Cerebellar cortex (tissue), 1 donor: Measurements from ENCODE around the gene EIF4E2.

ENCODE experiments used
- DNase-seq: peaks from one replicate; pipeline ENCODE4 v3.0.0-alpha.2; 2015; ENCODE audit warnings: low spot score

EIF4E2 gene

DNA sequence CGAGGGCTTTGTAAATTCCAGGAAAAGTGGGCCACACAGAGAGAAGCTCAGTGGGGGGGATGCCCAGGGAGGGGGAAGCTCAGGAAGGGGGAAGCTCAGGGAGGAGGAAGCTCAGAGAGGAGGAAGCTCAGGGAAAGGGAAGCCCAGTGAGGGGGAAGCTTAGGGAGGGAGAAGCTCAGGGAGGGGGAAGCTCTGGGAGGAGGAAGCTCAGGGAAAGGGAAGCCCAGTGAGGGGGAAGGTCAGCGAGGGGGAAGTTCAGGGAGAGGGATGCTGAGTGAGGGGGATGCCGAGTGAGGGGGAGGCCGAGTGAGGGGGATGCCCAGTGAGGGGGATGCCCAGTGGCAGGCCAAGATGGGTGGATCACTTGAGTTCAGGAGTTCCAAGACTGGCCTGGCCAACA is 11.8 kb upstream of the EIF4E2 start:
- DNase-seq, result no peak

DNA sequence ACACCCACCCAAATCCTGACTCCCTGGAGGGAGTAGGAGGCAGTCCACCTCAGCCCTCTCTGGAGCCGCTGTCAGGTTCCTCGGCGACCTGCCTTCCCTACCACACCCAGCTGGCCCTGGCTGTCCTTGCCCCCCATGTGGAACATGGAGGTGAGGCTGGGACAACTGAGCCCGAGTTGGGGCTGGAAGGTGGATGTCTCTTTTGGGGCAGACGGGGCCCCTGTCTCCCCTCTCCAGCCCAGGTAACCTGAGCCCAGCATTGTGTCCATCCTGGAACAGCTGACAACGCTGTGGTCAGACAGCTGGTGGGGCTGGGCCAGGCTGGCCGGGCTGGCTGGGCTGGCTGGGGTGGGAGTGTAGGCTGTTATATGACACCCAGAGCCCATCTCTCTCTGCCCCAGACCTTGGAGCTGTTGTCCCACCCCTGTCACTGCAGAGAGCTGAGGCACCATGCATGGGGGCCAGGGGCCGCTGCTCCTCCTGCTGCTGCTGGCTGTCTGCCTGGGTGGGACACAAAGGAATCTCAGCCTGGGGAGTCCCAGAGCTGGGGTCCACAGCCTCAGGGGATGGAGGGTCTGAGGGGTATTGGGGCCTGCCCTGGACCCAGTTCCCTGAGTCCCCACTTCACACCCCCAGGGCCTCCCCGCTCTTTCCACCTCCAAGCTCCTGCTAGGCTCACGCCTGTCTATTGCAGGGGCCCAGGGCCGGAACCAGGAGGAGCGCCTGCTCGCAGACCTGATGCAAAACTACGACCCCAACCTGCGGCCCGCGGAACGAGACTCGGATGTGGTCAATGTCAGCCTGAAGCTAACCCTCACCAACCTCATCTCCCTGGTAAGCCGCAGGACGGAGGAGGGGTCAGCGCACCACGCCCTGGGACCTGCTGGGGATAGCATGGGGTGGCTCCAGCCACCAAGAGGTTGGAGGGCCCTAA is 10.9 kb upstream of the EIF4E2 start, which contains the start of gene CHRNG:
TSS of gene CHRNG (plus strand) at position 395 of the 934 bp plus-strand sequence. CDS start at position 451, 56 bp downstream.
- no peak for DNase-seq

DNA sequence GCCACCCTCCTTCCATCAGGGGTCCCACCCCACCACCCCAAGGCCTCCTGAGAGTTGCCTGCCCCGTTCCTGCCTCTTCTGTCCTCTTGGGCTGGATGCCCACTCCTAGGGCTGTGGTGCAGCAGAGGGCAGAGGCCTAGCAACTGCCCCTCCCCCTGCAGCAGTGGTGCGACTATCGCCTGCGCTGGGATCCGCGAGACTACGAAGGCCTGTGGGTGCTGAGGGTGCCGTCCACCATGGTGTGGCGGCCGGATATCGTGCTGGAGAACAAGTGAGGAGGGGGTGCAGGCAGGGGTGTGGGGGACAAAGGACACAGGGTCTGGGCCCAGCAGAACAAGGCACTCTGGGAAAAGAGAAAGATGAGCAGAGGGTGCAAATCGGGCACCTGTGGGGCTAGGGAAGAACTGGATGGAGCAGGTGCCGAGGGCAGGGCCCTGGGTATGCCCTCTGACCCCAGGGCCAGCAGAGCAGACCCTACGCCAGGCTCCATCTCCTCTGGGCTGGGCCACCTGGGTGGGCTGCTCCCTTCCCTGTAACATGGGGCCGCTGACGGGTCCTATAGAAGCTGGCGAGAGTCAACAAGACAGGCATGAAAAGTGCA is 9.9 kb upstream of the EIF4E2 start:
- DNase-seq, result no peak

DNA sequence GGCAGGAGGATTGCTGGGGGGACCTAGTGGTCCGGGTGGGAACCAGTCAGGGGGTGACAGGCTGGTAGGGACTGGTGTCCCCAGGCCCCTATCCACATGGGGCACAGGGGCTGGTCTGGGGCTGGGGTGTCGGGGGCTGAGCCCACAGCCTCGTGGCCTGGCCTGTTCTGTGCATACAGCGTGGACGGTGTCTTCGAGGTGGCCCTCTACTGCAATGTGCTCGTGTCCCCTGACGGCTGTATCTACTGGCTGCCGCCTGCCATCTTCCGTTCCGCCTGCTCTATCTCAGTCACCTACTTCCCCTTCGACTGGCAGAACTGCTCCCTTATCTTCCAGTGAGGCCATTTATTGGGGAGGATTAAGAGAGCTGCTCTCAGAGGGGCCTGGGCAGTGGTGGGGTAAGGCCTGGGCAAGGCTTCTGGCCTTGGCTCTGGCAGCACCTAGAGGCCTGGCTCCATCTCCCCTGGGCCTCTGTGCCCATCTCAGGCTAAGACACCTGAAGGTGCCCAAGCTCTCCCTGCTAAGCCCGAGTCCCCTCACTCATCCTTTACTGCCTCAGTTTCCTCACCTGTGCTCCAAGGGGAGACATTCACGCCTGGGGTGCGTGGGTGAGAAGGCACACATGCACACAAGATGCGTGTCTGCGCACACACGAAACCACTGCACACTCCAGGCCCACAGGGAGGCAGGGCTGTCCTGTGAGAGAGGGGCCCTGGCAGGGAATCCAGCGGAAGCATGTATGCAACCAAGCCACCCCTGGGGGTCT is 9.1 kb upstream of the EIF4E2 start:
- DNase-seq, result no peak

DNA sequence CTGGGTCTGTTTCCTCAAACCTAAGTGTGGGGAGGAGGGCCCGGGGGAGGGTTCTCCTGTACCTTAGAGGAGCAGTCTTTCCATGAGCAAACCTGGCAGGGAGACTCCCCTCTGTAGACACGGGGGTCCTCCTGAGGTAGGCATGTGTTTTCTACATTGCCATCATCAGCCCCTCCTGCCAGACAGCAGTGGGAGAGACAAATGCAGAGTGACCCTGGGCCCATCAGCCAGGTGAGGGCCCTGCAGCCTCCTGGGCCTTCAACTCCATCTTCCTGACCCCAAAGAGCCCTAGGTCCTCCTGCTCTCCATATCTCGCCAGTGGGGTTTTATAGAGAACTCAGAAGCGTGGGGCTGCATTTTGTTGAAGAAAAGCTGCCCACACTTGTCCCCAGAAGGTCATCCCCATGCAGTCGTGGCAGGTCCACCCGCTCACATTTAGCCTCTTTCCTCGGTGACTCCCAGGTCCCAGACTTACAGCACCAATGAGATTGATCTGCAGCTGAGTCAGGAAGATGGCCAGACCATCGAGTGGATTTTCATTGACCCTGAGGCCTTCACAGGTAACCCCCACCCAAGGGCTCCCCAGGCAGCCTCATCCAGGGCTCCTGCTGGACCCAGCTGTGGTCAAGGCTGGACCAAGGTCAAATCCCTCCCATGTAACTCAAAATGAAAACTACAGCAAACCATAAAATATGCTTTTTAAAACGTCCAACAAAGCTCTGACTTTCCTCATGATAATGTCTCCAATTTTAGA is 8.4 kb upstream of the EIF4E2 start:
- no peak for DNase-seq

DNA sequence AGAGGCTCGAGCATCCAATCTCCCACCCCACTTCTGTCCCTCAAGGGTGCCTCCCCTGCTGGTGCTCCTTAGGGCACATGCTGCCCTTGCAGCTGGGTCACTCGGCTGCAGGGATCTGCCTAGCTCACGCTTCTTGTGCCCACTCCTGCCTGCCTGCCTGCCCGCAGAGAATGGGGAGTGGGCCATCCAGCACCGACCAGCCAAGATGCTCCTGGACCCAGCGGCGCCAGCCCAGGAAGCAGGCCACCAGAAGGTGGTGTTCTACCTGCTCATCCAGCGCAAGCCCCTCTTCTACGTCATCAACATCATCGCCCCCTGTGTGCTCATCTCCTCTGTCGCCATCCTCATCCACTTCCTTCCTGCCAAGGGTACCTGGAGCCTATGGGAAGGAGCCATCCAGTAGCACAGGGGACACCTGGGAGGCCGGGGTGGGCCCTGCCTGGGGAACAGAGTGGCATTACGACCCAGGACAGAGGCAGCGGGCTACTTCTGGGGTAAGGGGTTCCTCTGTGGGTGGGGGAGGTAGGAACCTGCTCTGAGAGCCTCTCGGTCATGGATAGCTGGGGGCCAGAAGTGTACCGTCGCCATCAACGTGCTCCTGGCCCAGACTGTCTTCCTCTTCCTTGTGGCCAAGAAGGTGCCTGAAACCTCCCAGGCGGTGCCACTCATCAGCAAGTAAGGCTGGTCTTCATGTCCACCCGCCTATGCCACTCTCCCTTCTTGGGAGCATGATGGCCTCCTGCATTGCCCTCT is 7.6 kb upstream of the EIF4E2 start:
- DNase-seq, result no peak

DNA sequence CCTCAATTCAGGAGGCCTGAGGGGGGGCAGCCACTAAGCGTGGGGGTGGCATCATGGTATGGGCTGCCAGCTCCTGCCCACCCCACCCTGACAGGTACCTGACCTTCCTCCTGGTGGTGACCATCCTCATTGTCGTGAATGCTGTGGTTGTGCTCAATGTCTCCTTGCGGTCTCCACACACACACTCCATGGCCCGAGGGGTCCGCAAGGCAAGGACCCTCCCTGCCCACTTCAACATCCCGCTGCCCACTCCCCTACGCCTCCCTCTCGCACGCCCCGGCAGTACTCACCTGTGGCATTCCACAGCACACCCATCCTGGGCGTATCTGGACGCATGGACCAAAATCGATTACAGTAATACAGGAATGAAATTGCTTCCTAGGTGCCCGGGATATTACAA is 7.0 kb upstream of the EIF4E2 start:
- DNase-seq, result no peak

DNA sequence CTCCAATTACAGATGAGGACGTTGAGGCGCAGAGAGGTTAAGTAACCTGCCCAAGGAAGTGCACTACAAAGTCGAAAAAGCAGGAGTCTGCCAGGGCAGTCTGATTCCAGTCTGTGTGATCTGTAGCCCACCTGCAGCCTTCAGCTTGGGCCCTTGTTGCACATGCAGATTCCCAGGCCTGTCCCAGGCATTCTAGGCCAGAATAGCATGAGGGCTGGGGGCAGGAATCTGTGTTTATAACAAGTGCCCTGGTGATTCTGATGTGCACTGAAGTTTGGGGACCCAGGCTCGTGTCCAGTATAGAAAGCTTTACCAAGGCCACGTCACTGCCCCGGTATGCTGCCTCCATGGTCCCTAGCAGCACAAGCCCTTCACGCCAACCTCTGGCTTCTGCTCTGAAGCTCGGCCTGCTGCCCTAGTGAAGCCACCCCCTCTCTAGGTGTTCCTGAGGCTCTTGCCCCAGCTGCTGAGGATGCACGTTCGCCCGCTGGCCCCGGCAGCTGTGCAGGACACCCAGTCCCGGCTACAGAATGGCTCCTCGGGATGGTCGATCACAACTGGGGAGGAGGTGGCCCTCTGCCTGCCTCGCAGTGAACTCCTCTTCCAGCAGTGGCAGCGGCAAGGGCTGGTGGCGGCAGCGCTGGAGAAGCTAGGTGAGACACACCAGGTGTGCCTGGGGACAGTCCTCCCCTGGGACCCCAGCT is 6.4 kb upstream of the EIF4E2 start:
- DNase-seq, result no peak

DNA sequence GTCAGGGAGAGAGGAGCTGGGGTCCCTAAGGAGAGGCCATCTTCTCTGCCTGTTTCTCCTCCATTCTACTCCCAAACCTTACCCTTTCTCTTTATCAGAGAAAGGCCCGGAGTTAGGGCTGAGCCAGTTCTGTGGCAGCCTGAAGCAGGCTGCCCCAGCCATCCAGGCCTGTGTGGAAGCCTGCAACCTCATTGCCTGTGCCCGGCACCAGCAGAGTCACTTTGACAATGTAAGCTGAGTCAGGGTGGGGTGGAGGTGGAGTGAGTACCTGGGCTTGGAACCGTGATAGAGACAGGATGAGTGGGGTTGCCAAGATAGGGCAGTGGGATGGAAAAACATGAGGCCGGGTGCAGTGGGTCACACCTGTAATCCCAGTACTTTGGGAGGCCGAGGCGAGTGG is 5.8 kb upstream of the EIF4E2 start:
- DNase-seq, result no peak

DNA sequence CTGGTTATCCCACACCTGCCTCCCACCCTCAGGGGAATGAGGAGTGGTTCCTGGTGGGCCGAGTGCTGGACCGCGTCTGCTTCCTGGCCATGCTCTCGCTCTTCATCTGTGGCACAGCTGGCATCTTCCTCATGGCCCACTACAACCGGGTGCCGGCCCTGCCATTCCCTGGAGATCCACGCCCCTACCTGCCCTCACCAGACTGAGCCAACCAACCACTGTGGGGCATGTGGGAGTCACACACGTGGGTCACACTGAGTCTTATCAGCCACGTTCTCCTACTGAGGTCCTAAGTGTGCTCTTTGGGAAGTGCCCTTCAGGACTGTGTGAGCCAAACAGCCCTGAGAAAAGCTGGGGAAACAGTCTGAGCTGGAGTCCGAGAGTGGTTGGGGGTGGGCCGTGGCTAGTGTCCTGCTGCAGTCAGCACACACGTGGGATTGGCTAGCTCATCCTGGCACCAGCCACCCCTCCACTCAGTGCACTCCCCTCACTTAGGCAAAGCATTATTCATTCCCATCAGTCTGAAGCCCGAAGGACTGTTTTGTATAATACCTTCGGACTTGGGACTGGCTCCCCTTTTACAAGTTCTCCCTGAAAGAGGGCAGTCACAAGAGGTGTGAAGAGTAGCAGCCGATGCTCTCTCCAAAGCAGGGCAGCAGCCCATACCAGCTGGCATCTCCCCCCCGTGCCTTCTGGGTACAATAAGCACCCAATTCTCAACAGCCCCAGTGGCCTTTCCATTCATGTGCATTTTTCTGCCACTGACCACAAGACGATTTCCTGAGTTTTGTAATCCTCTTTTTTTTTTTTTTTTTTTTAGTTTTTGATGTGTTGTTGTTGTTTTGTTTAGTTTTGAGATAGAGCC is 4.7 kb upstream of the EIF4E2 start:
- no peak for DNase-seq

DNA sequence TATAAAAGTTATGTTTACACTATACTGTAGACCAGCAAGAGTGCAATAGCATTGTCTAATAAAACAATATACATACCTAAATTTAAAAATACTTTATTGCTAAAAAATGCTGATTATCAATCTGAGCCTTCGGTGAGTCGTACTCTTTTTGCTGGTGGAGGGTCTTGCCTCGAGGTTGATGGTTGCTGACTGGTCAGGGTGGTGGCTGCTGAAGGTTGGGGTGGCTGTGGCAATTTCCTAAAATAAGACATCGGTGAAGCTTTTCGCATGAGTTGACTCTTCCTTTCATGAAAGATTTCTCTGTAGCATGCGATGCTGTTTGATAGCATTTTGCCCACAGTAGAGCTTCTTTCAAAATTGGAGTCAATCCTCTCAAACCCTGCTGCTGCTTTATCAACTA is 2.5 kb upstream of the EIF4E2 start:
- no peak for DNase-seq

DNA sequence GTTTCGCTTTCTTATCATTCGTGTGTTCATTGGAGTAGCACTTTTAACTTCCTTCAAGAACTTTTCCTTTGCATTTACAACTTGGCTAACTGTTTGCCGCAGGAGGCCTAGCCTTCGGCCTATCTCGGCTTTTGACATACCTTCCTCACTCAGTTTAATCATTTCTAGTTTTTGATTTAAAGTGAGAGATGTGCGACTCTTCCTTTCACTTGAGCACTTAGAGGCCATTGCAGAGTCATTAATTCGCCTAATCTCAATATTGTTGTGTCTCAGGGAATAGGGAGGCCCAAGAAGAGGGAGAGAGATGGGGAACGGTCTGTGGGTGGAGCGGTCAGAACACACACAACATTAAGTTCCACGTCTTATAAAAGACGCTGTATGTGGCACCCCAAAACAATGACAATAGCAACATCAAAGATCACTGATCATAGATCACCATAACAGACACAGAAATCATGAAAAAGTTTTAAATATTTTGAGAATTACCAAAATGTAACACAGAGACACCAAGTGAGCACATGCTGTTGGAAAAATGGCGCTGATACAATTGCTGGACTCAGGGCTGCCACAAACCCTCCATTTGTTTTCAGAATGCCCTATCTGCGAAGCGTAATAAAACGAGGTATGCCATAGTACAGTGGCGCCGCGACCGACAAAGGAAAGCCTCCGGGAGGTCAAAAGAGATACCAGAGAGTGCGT is 685 bp upstream of the EIF4E2 start:
- no peak for DNase-seq

DNA sequence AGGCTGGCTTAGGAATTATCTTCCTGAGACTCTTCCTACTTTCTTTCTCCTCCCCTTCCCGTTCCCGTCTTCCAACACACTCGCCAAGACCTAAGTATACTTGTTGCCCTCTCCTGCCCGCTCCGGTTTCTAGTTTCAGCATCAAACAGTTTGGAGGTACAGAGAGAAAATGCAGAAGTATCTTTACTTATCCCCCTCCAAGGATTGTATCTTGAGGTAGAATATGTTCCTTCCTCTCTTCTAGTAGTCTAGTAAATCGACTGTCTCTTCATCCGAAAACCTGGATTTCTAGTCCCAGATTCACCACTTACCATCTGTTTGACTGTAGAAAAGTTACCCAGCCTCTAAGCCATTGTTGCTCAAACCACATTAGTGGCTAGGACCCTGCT is 755 bp downstream of the EIF4E2 start:
- no peak for DNase-seq

DNA sequence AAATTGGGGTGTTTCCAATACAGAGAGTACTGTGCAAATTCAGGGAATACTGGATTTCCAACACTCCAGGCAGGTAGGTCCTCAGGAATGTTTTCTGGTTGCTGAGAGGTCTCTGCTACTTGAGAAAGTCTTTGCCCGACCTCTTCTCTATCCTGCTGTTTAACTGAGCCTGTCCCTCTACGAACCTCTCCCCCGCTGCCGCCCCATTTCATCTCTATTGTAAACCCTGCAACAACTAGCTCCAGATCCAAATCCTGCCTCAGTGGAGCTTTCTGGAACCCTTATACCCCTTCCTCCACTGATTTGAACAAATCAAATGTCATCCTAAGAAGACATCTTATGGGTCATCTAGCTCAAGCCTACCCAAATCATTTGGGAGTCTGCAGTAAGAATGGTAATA is 1.3 kb downstream of the EIF4E2 start:
- no peak for DNase-seq

DNA sequence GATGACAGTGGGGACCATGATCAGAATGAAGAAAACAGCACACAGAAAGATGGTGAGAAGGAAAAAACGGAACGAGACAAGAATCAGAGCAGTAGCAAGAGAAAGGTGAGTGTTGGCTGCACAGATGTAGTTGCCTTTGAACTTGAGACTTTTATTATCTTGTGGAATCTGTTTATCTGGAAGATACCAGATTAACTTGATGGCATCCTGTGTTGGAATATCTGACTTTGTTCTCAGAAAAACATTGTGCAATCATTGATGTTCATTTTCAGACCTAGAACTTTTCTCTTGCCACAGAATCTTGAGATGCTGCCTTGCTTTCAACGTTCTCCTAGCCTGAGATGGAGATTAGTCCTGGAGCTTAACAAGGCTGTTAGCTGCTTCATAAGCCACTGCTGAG is 5.9 kb downstream of the EIF4E2 start:
- DNase-seq, result no peak

DNA sequence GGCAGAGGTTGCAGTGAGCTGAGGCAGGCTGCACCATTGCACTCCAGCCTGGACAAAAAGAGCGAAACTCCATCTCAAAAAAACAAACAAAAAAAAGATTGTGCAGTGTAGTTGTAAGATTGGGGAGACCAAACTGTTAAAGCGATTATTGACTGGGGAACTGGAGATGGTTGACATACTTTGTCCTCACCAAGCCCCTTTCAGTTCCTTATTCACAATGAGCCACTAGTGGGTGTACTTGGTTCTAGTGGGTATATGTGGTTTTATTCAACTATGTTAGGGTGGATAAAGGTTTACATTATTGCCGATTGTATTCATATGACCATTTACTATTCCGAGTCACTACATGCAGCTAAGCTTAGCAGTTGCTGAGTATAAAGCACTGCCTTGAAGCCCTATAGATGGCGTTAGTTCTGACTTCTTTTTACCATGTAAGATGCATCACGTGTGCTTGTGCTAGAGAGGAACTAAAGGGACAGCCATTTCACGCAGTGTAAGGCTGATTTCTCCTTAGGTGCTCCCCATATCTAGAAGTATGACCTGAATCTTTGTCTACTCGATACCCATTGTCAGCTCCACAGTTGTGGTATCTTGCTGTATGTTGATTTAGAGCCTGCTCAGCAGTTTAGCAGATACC is 12.1 kb downstream of the EIF4E2 start:
- no peak for DNase-seq

DNA sequence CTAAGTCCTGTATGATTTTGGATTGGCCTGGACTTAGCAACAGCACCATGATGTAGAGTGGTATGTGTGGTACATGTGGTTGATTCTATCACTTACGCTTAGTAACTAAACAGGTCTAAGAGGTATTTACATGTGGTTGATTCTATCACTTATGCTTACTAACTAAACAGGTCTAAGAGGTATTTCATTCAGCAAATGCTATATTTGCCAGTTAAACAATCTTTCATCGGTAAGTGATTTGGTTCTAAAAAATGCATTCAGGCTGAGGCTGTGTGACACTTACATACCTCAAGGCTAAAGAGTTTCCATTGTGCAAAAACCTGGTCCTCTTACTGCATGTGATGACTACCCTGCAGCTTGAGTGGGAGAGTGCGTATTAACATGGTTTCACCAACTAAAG is 13.1 kb downstream of the EIF4E2 start:
- DNase-seq, result no peak

DNA sequence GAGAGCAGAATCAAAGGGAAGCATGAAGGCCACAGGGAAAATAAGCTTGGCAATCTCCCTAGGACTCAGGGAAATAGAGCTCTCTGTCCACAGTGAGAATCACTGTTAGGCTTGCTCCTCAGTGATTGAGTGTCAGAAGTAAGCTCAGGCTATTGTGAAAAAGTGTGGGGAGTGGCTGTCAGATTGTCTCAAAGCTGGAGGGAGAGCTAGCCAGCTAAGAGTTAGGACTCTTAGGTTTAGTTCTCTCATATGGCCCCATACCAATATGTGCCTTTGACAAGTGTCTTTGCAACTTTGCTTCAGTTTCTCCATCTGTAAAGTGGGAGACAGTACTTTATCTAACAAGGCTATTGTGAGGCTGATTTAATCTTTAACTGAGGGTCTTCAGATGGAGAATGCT is 17.2 kb downstream of the EIF4E2 start:
- no peak for DNase-seq

DNA sequence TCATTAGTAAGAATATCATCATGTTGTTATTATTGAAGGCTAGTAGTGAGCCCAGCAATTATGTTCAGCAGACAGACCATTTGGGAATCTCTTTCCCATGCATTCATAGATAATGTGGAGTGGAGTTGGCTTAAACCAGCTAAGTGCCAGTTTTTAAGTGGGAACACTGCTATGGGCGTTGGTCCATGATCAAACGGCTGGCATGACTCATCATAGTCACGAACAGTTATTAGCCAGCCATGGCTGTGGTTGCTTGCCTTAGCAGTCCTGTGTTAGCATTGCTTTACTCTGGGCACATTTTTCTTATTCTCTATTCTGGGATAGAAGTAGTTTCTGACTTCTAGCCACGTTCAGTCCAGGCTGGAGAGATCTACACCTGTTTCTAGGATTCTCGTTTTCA is 17.7 kb downstream of the EIF4E2 start:
- no peak for DNase-seq
